Measurements from ENCODE around the gene GFOD2. TPM values are rescaled to one million over a fixed set of nuclear protein-coding genes. Genes with fewer than 3 reads are reported as not detected.

The GFOD2 gene
- total and polyA plus RNA-seq, 8 donors: 7.6 to 87.5 (median 12.9) TPM

DNA sequence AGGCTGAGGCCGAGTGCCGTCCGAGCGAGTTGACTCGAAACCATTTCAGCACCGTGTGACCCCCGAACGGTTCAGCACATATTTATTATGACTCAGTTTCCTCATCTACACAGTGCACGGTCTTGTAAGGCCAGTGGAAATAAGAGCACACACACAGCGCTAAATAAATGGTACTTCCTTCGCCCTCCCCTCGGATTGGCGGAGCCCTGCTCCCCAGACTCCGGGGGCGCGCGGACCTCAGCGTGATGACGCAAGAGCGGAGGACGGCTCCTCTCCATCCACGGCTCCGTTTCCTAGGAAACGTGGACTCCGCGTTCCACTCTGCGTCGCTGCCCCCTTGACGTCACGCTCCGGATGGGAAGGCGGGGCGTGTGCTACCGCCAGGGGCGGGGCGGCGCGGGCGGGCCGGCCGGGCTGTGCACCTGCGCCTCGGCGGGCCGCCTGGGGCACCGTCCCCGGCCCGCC is 58.5 kb downstream of the GFOD2 start, which contains the start of gene PARD6A:
TSS of gene PARD6A (plus strand) at position 397 of the 465 bp plus-strand sequence. CDS start 79 bp downstream, outside the sequence.
- Histone ChIP-seq H3K4me1 (peaks cover 20 to 41% (median 35%) of the 10 kb centered on the region in 4 donors), H3K27me3 (no peaks in the 10 kb centered on the region), H3K27ac (peak within 1 kb of the TSS; percentile 92 to 97 (median 96)), H3K36me3 (peaks cover 9 to 45% (median 37%) of the 10 kb centered on the region in 4 donors), H3K4me3 (peak within 1 kb of the TSS; percentile 57 to 85 (median 82)), H3K9me3 (no peaks in the 10 kb centered on the region)
- TF ChIP-seq POLR2AphosphoS5 (IDR thresholded peaks at IDR 0.05): peak; percentile 33 to 72 (median 69)
- no peak for TF ChIP-seq POLR2A (IDR thresholded peaks at IDR 0.05)
- TF ChIP-seq, protein P1, sequence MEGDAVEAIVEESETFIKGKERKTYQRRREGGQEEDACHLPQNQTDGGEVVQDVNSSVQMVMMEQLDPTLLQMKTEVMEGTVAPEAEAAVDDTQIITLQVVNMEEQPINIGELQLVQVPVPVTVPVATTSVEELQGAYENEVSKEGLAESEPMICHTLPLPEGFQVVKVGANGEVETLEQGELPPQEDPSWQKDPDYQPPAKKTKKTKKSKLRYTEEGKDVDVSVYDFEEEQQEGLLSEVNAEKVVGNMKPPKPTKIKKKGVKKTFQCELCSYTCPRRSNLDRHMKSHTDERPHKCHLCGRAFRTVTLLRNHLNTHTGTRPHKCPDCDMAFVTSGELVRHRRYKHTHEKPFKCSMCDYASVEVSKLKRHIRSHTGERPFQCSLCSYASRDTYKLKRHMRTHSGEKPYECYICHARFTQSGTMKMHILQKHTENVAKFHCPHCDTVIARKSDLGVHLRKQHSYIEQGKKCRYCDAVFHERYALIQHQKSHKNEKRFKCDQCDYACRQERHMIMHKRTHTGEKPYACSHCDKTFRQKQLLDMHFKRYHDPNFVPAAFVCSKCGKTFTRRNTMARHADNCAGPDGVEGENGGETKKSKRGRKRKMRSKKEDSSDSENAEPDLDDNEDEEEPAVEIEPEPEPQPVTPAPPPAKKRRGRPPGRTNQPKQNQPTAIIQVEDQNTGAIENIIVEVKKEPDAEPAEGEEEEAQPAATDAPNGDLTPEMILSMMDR (IDR thresholded peaks at IDR 0.05): peak in 1 of 7 experiments; percentile 2
- 0 to 1% (median 0%) methylated on average over 24 to 48 of the region's 48 CpGs for WGBS, 5 donors
- DNase-seq: peak; percentile 94 to 99
- intact Hi-C loops (cut with DNase I; ENCODE audit: low total_unique reads): no loop called here

DNA sequence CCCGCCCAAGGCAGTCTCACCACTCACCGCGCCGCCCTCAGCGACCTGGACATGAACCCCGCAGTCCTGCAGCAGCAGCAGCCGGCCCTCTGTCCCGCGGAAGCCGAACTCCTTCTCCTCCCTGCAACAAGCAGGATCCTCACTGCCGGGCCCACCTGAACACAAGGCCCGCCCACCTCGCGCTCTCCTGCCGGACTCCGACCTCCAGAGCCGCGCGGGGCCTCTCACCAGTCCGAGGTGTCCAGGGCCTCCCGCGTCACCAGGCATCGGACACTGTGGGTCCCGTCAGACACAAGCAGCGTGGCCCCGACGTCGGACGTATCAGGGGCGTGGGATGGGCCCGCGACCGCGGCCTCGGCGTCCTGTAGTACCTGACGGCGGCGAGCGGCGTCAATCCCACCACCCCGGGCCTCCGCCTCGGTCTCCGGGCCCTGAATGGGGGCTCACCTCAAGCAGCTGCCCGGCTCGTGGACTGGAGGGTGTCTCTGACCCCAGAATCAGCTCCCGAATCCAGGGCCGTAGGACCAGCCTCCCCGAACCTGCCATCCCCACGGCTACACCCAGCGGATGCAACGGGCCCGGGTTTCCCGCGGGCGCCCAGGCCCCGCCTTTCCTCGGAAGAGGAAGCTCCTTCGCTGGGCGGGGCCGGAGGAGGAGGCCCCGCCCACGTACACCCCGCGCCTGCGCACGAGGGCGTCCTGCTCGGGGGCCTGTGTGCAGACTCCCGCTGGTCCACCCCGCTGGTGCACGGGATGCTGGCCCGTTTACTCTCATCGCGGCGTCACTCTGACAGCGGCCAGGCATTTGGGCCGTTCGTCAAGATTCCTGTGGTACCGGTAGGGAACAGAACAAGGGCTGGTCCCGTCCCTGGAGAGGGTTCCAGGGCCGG is 59.2 kb downstream of the GFOD2 start, which contains the start of gene ACD:
TSS of gene ACD (minus strand) at position 586 of the 889 bp plus-strand sequence. CDS start at position 546, 40 bp downstream.
- H3K4me1 ChIP-seq: peaks cover 20 to 34% (median 30%) of the 10 kb centered on the region in 4 donors
- peak within 1 kb of the TSS; percentile 92 to 97 (median 96) for H3K27ac ChIP-seq
- intact Hi-C loops (cut with DNase I; ENCODE audit: low total_unique reads): no loop called here
- peaks cover 0 to 5% (median under 1%) of the 10 kb centered on the region in 3 donors for H3K27me3 ChIP-seq
- peak in 1 of 4 donors; percentile 70 for TF ChIP-seq POLR2A (IDR thresholded peaks at IDR 0.05)
- TF ChIP-seq EP300 (IDR thresholded peaks at IDR 0.05): no peak
- TF ChIP-seq, protein P1 (IDR thresholded peaks at IDR 0.05): no peak
- TF ChIP-seq POLR2AphosphoS5 (IDR thresholded peaks at IDR 0.05): peak; percentile 83 to 88 (median 86)
- no peaks in the 10 kb centered on the region for H3K9me3 ChIP-seq
- peaks cover 9 to 43% (median 37%) of the 10 kb centered on the region in 4 donors for H3K36me3 ChIP-seq
- 0 to 1% (median 0%) methylated on average over 26 to 83 of the region's 83 CpGs for WGBS, 5 donors
- peak; percentile 92 to 97 for DNase-seq
- peak within 1 kb of the TSS; percentile 57 to 85 (median 82) for H3K4me3 ChIP-seq

- DNase-seq: no peak
- intact Hi-C loops (cut with DNase I; ENCODE audit: low total_unique reads): no loop called here
- Histone ChIP-seq H3K27ac (peak overlapping the region in 3 of 5 donors; percentile 92 to 97 (median 97)), H3K4me3 (peak overlapping the region; percentile 57 to 85 (median 82)), H3K27me3 (peaks cover 1 to 14% (median 9%) of the 10 kb centered on the region in 3 donors), H3K4me1 (peaks cover 20 to 31% (median 28%) of the 10 kb centered on the region in 4 donors), H3K9me3 (no peaks in the 10 kb centered on the region), H3K36me3 (peaks cover 9 to 38% (median 36%) of the 10 kb centered on the region in 4 donors)
- WGBS, 5 donors: 32 to 47% (median 35%) methylated on average over 17 to 21 of the region's 21 CpGs
- TF ChIP-seq POLR2A (IDR thresholded peaks at IDR 0.05) (no peak), EP300 (IDR thresholded peaks at IDR 0.05) (no peak), POLR2AphosphoS5 (IDR thresholded peaks at IDR 0.05) (no peak)
- TF ChIP-seq, protein P1 (IDR thresholded peaks at IDR 0.05): no peak
These were observed 60.1 kb downstream of the GFOD2 start for GRCh38 chr16:67658849-67659674.
